HL-60 (cell line): ENCODE data around the gene KLHL36.

Experiments
- POLR2AphosphoS5 ChIP-seq: IDR thresholded peaks from 2 replicates; pipeline ENCODE4 v1.6.1; 2012; ENCODE audit warnings: low read depth
- TF ChIP-seq, protein P1 (sequence below): IDR thresholded peaks from one replicate; pipeline ENCODE4 v1.5.1; 2011; ENCODE audit warnings: low read length, control low read depth, inconsistent platforms; ENCODE audit not compliant: insufficient read depth

DNA sequence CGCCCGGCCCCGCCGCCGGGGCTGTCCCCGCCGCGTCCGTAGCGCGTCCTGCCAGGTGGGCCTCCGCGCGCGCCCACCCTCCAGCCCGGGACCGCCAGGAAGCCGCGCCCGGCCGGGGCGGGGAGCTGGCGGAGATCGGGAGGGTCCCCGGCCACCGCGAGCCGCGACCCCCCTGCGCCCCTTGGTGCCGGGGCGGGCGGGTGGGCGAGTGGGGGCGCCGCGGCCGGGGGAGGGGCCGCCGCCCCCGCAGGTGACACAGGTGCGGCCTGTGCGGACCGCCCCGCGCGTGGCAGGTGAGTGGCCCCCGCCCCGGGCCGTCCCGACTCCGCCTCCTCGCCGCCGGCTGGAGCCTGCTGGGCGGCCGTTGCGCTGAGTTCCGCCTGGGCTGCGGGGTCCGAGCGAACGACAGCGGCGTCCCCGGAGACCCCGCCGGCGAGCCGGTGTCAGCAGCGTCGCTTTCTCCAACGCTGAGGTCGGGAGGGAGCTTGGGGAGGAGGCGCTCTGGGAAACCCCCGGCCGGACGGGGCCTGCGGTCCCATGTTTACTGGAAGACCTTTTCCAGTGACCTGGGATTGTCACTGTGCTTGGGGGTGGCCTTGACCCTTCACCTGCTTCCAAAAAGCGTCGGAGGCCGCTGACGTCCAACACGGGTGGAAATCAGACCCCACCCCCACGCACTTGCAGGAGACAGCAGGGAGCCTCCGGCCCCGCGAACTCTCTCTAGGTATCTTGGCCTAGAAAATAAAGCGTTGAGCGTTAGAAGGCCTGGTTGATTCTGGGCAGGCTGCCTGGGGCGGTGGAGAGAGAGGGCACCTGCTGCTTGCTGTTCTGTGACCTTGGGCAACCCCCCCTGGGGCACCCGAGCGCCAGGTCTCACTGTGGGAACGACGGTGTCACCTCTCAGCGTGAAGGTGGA, 542 bp downstream of the KLHL36 start:
- TF ChIP-seq, protein P1, sequence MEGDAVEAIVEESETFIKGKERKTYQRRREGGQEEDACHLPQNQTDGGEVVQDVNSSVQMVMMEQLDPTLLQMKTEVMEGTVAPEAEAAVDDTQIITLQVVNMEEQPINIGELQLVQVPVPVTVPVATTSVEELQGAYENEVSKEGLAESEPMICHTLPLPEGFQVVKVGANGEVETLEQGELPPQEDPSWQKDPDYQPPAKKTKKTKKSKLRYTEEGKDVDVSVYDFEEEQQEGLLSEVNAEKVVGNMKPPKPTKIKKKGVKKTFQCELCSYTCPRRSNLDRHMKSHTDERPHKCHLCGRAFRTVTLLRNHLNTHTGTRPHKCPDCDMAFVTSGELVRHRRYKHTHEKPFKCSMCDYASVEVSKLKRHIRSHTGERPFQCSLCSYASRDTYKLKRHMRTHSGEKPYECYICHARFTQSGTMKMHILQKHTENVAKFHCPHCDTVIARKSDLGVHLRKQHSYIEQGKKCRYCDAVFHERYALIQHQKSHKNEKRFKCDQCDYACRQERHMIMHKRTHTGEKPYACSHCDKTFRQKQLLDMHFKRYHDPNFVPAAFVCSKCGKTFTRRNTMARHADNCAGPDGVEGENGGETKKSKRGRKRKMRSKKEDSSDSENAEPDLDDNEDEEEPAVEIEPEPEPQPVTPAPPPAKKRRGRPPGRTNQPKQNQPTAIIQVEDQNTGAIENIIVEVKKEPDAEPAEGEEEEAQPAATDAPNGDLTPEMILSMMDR, result no peak
- TF ChIP-seq POLR2AphosphoS5, result no peak
